GOT3 (cell line): ENCODE data around the gene IL17RC.
A peak's percentile ranks its signal among the peaks of the same experiment; 100 is the strongest.
"Not testable (repeated sequence)": the region's sequence is repeated elsewhere in the genome, so short reads cannot be mapped to it uniquely, and the experiment has no call there.

Experiments
- DNase-seq: peaks from one replicate; lab custom pipeline; 2025; ENCODE audit warnings: mixed read lengths; lab: John Stamatoyannopoulos, UW

IL17RC gene

DNA sequence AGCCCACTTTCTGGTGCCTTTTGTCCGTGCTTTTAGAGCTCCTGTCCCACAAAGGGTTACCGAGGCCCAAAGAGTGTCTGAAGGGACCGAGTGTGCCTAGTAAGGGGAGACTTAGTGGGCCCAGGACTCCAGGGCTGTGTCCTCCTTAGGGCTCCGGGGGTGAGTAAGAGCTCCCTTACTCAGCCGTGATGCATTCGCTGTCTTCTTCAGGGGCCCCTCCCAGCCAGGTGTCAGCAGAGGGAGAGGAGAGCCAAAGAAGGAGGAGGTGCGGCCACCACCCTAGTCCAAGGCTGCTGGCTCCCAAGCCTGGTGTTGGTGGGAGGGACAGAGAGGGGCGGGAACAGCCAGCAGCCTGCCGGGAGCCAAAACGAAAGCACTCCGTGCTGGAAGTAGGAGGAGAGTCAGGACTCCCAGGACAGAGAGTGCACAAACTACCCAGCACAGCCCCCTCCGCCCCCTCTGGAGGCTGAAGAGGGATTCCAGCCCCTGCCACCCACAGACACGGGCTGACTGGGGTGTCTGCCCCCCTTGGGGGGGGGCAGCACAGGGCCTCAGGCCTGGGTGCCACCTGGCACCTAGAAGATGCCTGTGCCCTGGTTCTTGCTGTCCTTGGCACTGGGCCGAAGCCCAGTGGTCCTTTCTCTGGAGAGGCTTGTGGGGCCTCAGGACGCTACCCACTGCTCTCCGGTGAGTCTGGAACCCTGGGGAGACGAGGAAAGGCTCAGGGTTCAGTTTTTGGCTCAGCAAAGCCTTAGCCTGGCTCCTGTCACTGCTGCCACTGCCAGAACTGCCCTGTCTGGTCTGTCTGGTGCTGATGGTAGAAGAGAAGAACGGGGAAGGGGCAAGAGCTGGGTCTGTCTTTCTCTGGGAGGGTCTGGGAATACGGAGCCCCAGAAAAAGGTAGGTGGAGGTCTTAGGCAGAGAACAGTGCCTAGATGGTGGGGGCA lies at the start of gene IL17RC:
TSS of gene IL17RC (plus strand) at position 365 of the 947 bp plus-strand sequence. CDS start at position 583, 218 bp downstream.
- DNase-seq: no peak

GRCh38 chr3:9867106-9867505 lies 49.8 kb upstream of the IL17RC start:
- no peak for DNase-seq

DNA sequence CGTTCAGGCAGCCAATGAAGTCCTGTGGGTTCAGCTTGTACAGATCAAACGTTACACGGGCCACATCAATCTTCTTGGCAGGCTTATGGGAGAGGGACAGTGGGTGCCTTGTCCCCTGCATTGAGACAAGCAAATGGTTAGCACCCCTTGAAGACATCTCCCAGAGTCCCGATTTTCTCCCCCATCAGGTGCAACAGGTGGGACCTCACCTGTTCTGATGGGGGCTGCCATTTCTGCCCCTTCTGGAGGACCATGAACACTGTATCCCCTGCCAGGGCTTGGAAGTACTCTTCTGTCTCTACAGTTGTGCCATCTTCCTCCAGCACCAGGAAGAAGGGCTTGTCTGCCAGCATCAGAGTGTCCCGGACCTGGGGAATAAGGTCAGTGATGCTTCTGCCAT lies 46.9 kb upstream of the IL17RC start:
- no peak for DNase-seq

DNA sequence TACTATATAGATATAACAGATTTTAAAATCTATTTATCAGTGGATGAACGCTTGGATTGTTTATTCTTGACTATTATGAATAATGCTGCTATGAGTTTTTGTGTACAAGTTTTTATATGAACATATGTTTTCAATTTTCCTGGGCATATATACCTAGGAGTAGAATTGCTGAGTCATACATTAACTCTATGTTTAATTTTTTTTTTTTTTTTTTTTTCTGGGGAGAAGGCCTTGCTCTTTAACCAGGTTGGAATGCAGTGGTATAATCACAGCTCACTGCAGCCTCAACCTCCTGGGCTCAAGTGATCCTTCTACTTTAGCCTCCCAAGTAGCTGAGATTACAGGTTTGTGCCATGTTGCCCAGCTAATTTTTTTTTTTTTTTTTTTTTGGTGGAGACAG lies 45.9 kb upstream of the IL17RC start:
- no peak for DNase-seq

- DNase-seq: not testable (repeated sequence)
Measured at GRCh38 chr3:9872067-9872466, 44.8 kb upstream of the IL17RC start.

DNA sequence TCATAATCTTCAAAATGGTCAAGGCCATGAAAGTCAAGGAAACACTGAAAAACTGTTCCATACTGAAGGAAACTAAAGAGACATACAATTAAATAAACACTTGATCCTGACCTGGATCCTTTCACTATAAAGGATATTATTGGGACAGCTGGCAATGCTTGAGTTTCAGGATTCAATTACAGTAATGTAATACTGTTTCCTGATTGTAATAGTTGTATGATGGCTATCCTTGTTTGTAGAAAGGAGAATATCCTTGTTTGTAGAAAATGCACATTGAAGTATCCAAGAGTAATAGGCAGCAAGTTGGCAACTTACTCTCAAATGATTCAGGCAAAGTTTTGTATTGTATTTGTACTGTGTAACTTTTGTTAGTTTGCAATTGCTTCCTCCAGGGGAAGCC lies 41.5 kb upstream of the IL17RC start:
- DNase-seq: no peak

DNA sequence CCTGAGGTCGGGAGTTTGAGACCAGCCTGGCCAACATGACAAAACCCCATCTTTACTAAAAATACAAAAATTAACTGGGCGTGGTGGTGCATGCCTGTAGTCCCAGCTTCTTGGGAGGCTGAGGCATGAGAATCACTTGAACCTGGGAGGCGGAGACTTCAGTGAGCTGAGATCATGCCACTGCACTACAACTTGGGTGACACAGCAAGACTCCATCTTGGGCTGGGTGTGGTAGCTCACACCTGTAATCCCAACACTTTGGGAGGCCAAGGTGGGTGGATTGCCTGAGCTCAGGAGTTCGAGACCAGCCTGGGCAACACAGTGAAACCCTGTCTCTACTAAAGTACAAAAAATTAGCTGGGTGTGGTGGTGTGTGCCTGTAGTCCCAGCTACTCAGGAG lies 40.6 kb upstream of the IL17RC start:
- DNase-seq: not testable (repeated sequence)

GRCh38 chr3:9876991-9877390 lies 39.9 kb upstream of the IL17RC start:
- no peak for DNase-seq

DNA sequence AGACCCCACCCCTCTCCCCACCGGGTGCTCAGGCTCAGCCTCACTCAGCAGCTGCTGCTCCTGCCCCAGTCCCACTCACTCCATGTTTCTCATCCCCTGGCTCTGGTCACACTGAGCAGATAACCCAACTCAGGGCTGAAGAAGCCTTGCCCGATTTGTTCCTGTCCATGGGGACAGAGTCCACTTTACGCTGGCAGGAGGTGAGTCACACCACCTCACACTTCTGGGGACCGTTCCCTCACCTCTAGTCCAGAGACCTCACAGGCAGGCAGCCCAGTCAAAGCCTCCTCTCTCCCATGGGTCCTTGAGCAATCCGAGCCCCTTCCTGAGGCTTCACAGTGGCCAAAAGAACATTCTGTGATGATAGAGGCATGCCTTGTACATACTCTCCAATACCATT lies 38.2 kb upstream of the IL17RC start:
- no peak for DNase-seq

DNA sequence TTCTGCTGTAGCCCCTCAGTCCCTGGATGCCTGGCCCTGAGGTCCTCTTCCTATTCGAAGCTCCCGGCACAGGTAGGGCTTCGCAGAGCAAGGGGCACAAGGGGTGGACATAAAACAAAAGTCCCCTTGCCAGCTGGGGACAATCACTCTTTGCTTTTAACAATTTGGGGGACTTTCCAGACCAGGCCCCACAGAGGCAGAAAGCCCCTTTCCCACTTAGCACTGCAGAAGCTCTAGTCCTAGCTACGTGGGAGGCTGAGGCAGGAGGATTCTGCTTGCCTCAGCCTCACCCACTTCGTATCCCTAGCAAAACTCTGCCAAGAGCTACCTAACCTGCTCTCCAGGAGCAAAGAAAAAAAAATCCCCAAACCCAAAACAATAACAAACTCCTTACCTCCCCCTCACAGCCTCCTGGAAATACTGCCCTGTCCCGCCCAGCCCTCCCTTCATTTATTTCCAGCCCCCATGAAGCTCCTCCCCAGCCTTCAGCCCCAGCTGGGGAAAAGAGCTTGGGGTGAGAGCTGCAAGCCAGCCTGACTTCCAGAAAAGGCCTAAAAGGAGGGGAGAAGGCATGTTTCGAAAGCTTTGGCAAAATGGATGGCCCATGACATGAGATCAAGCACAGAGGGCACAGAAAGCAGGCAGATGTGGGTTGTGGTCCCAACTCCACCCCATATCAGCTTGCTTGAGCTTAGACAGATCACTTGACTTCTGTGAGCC lies 36.9 kb upstream of the IL17RC start, which contains the start of gene CIDEC:
TSS of gene CIDEC (minus strand) at position 424 of the 720 bp plus-strand sequence. CDS start 1,767 bp downstream, outside the sequence.
- no peak for DNase-seq

- no peak for DNase-seq
Measured at GRCh38 chr3:9881441-9881840, 35.5 kb upstream of the IL17RC start.

DNA sequence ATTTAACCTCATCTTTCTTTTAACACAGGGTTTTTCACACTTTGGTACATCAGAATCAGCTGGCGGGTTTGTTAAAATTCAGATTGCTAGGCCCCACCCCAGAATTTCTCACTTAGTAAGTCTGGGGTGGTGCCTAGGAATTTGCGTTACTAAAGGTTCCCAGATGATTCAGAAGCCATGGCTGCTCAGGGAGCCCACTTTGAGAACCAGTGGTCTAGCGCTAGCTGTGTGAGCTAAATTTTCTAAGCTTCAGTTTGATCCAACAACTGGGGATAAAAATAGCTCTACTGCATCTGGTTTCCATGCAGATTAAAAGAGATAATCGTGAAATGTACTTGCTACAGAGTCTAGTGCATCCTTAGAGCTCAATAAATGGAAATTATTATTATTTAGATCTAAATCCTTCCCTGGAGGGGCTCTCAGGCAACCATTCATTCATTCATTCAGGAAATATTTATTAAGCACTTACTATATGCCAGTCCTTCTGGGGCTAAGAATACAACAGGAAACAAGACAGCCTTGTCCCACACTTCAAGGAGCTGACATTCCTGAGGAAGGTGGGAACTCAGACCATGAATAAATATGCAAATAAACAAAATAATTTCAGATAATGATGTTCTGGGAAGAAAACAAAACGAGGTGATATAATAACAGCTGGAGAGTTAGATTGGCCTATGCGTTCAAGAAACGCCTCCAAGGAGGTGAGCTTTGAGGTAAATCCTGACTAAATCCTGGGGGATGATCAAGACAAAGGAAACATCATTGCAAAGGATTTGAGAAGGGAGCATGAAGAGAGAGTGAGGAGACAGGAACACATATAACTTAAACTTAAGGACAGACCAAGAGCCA lies 33.0 kb upstream of the IL17RC start:
- DNase-seq: no peak

- DNase-seq: no peak
Measured at GRCh38 chr3:9884555-9885165, 32.2 kb upstream of the IL17RC start.

GRCh38 chr3:9886328-9886727 lies 30.6 kb upstream of the IL17RC start:
- DNase-seq: no peak

DNA sequence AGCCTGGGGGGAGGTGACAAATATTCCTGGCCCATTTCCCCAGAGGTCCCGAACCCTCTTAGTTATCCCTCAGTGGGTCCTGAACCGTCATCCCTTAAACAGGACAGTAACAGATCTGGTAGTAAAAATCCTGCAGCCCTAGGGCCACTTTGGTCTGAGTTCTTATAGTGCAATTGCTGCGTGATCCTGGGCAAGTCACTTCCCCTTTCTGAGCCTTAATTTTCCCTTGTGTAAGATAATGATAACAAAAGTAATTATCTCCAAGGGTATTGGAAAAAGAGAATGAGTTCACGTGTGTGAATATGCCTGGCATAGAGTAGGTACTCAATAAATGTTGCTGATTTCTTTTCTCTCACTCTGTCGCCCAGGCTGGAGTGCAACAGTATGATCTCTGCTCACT lies 29.4 kb upstream of the IL17RC start:
- DNase-seq: no peak

- DNase-seq: no peak
Measured at GRCh38 chr3:9888540-9888939, 28.4 kb upstream of the IL17RC start.

- no peak for DNase-seq
Measured at GRCh38 chr3:9889405-9889804, 27.5 kb upstream of the IL17RC start.

DNA sequence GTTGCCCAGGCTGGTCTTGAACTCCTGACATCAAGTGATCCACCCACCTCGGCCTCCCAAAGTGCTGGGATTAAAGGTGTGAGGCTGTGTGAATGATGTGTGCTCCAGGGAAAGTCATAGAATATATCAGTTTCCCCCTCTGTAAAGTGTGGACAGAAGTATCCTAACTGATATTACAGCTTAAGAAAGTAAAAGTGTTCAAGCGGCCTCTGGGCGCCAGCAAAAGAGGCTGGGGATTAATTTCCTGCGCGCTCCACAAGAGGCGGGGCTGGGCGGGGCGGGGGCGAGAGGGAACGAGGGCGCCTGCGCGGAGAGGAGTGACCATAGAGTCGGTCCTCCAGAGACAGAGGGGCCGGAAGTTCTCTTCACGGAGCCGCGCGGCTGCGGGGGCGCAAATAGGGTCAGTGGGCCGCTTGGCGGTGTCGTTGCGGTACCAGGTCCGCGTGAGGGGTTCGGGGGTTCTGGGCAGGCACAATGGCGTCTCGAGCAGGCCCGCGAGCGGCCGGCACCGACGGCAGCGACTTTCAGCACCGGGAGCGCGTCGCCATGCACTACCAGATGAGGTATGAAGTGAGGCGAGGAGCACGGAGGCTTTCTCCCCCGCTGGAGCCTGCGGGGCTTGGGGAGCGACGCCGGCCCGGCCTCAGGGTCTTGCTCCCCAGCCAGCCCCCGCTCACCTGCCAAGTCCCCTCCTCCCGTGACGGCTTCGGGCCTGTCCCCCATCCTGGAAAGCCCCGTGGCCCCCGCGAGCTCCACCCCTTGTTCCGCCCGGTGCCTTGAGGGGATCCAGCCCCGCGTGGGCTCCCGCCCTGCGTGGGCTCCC lies 26.4 kb upstream of the IL17RC start, which contains the start of gene JAGN1:
TSS of gene JAGN1 (plus strand) at position 362 of the 823 bp plus-strand sequence. CDS start at position 475, 113 bp downstream.
- DNase-seq: peak; percentile 48

- no peak for DNase-seq
Measured at GRCh38 chr3:9891072-9891622, 25.8 kb upstream of the IL17RC start.

GRCh38 chr3:9893739-9894138 lies 23.2 kb upstream of the IL17RC start:
- DNase-seq: no peak
